Activated CD4-positive, alpha-beta T cell treated with anti-CD3 and anti-CD28 coated beads, Interleukin-2, amount 10 ng/mL, durations not matched to agents 24 days and 14 days (primary cell): Measurements from ENCODE around the gene PACSIN1. TPM values are rescaled to one million over a fixed set of nuclear protein-coding genes. Genes with fewer than 3 reads are reported as not detected.
A peak's percentile ranks its signal among the peaks of the same experiment; 100 is the strongest.

Source experiments
- DNase-seq: peaks from one replicate; pipeline ENCODE4 v3.0.0; 2022
- H3K27ac Mint-ChIP-seq: one replicate; pipeline ENCODE4 v1.8.0; 2022; ENCODE audit warnings: mild to moderate bottlenecking, mixed read lengths
- H3K27me3 Mint-ChIP-seq: one replicate; pipeline ENCODE4 v1.8.0; 2022; ENCODE audit warnings: mixed read lengths
- H3K36me3 Mint-ChIP-seq: one replicate; pipeline ENCODE4 v1.8.0; 2022; ENCODE audit warnings: low read depth, mild to moderate bottlenecking, mixed read lengths
- H3K4me1 Mint-ChIP-seq: one replicate; pipeline ENCODE4 v1.8.0; 2021; ENCODE audit warnings: mixed read lengths
- H3K4me3 Mint-ChIP-seq: one replicate; pipeline ENCODE4 v1.8.0; 2022; ENCODE audit warnings: mild to moderate bottlenecking, moderate library complexity, mixed read lengths
- H3K9me3 Mint-ChIP-seq: one replicate; pipeline ENCODE4 v1.8.0; 2021; ENCODE audit warnings: mixed read lengths
- intact Hi-C: fragments of 100-400 bp; cut with micrococcal nuclease; formaldehyde crosslinking; loops from one replicate; pipeline ENCODE4 v1.15.1; 2023
- total RNA-seq: library from RNA; stranded (reverse); gene quantifications from 2 replicates; pipeline ENCODE4 v1.2.3, GENCODE V29; 2022

The PACSIN1 gene
- total RNA-seq, 1 donor from 2014 or later: not detected

DNA sequence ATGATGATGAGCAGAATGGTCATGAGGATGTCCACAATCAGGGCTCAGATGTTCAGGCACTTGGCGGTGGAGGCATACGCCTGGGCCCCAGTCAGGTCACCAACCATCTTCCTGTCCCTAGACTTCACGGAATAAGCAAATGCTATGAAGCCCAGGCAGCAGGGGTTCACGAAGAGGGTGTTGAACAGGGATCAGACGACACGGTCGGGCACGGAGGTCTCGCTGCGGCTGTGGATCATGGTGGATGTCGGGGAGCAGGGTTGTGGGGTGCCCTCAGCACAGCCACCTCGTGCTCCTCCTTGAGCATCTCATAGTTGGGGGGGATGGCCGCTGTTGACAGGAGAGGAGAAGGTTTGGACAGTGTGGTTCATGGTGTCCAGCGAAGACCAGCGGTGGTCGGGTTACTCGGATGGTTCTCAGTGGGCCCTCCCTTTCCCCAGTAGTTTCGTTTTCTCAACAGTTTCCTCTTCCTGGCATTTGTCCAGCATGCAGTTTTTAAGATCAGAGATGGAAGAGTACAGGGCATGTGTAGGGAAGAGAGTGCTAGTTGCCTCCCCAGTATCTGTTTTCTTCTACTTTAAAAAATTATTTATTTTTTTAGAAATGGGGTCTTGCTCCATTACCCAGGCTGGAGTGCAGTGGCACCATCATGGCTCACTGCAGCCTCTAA, 110.5 kb downstream of the PACSIN1 start:
- no peak for DNase-seq
- Mint-ChIP-seq H3K27me3 (no peaks in the 10 kb centered on the region), H3K36me3 (no peaks in the 10 kb centered on the region), H3K27ac (no peak overlapping the region), H3K4me3 (no peak overlapping the region), H3K9me3 (no peaks in the 10 kb centered on the region), H3K4me1 (peaks cover 5% of the 10 kb centered on the region)
- intact Hi-C loops: no loop called here

DNA sequence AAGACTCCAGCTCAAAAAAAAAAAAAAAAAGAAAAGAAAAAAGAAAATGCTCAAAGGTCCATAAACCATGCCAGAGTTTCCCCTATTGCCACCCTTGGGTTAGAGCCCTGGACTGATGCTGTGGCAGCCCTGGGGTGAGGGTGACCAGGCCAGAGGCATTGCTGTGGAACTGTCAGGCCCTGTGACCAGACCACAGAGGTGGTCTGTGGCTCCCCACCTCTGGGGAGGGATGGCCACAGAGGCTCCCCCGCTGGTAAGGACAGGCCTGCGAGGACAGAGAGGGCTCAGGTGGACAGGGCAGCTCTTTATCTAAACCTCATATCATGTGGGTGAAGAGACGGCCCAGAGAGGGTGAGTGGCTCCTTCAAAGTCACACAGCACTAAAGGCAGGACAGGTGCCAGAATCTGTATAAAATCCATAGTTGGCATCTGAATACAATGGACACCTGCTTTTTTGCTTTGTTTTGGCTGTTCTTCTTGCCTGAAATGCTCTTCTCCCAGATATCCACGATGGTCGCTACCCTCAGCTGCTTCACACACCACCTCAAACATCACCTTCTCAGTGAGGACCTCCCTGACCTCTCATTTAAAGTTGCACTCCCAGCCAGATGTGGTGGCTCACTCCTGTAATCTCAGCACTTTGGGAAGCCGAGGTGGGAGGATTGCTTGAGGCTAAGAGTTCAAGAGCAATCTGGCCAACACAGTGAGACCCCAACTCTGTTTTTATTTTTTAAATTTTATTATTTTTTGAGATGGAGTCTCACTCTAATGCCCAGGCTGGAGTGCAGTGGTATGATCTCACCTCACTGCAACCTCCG, 112.8 kb downstream of the PACSIN1 start:
- Mint-ChIP-seq H3K27ac (no peak overlapping the region), H3K4me1 (peaks cover 5% of the 10 kb centered on the region), H3K4me3 (no peak overlapping the region), H3K27me3 (no peaks in the 10 kb centered on the region), H3K36me3 (no peaks in the 10 kb centered on the region), H3K9me3 (no peaks in the 10 kb centered on the region)
- DNase-seq: no peak
- intact Hi-C loops: no loop called here

- peaks cover 13% of the 10 kb centered on the region for H3K4me1 Mint-ChIP-seq
- H3K27me3 Mint-ChIP-seq: no peaks in the 10 kb centered on the region
These were observed 115.1 kb downstream of the PACSIN1 start for GRCh38 chr6:34580707-34581560.

DNA sequence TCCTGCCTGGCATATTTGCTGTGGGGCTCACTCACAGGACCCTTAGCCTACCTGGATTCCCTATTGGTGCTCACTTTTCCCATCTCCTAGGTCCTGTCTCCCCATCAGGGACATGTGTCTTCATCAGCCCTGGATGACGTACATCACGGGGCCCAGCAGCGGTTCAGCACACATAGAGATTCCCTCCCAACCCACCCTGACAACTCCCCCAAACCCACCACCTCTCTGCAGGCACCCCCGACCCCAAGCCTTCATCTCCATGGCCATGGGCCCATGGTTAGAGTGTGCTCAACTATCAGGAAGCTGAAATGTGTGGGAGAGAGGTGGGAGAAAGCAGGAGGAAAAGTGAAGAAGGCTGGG, 115.7 kb downstream of the PACSIN1 start:
- H3K4me3 Mint-ChIP-seq: no peak overlapping the region
- no peaks in the 10 kb centered on the region for H3K27me3 Mint-ChIP-seq
- H3K4me1 Mint-ChIP-seq: peaks cover 9% of the 10 kb centered on the region
- H3K9me3 Mint-ChIP-seq: no peaks in the 10 kb centered on the region
- no peak for DNase-seq
- no peaks in the 10 kb centered on the region for H3K36me3 Mint-ChIP-seq
- intact Hi-C loops: no loop called here
- no peak overlapping the region for H3K27ac Mint-ChIP-seq

More at GRCh38 chr6:34580707-34581560, 115.1 kb downstream of the PACSIN1 start:
- no peaks in the 10 kb centered on the region for H3K36me3 Mint-ChIP-seq
- H3K9me3 Mint-ChIP-seq: no peaks in the 10 kb centered on the region
- intact Hi-C loops: no loop called here
- H3K4me3 Mint-ChIP-seq: no peak overlapping the region
- H3K27ac Mint-ChIP-seq: no peak overlapping the region
- no peak for DNase-seq

- DNase-seq: peak; percentile 66
- no peak overlapping the region for H3K4me3 Mint-ChIP-seq
These were observed 117.6 kb downstream of the PACSIN1 start for GRCh38 chr6:34583461-34583860.

DNA sequence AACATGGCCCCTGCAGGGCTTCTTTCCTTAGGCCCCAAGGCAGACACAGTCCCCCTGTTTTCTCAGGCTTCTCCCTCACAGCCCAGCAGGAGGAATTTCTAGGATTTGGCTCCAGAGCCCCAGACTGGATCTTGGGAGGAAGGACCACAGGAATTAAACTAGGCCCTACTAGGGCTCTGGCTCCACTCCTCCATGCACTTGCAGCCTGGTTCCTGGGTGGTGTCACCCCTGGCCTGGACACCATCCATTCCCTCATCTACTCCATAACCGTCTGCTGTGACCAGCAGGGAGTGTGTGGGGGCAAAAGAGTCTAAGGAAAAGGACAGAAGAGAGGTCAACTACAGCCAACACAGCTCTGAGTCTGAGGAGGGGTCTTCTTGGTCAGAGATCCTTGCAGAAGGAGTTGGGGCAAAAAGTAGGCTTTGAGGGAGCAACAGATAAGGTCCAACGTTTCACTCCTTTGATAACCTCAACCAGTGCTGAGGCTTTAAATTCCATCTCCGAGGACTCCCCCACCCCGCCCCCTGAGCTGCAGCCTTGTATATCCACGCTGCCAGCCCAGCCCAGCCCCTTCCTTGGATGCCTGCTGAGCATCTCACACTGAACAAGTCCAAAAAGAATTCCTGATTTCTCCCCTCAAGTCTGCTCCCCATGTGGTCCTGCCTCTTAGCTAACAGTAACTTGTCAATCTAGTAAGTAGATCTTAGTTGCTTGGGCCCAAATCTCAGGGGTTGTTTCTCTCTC, 118.2 kb downstream of the PACSIN1 start:
- intact Hi-C loops: no loop called here
- H3K4me3 Mint-ChIP-seq: no peak overlapping the region
- H3K4me1 Mint-ChIP-seq: peaks cover 9% of the 10 kb centered on the region
- DNase-seq: no peak
- no peaks in the 10 kb centered on the region for H3K9me3 Mint-ChIP-seq
- H3K27me3 Mint-ChIP-seq: no peaks in the 10 kb centered on the region
- no peak overlapping the region for H3K27ac Mint-ChIP-seq
- no peaks in the 10 kb centered on the region for H3K36me3 Mint-ChIP-seq

More at GRCh38 chr6:34583461-34583860, 117.6 kb downstream of the PACSIN1 start:
- Mint-ChIP-seq H3K27me3 (no peaks in the 10 kb centered on the region), H3K36me3 (no peaks in the 10 kb centered on the region), H3K9me3 (no peaks in the 10 kb centered on the region), H3K4me1 (peaks cover 9% of the 10 kb centered on the region), H3K27ac (no peak overlapping the region)
- intact Hi-C loops: no loop called here

GRCh38 chr6:34584694-34585093, 118.8 kb downstream of the PACSIN1 start:
- no peak for DNase-seq
- intact Hi-C loops: no loop called here
- no peak overlapping the region for H3K27ac Mint-ChIP-seq
- H3K36me3 Mint-ChIP-seq: peaks cover 4% of the 10 kb centered on the region
- H3K4me3 Mint-ChIP-seq: no peak overlapping the region
- no peaks in the 10 kb centered on the region for H3K9me3 Mint-ChIP-seq
- H3K4me1 Mint-ChIP-seq: peaks cover 9% of the 10 kb centered on the region
- H3K27me3 Mint-ChIP-seq: no peaks in the 10 kb centered on the region

Other genes with a start within 250 kb of the PACSIN1 start
- 509 and 520 TPM in 2 replicates for gene HMGA1, start 229.2 kb upstream of the PACSIN1 start, total RNA-seq
- gene SMIM29, start 217.1 kb upstream of the PACSIN1 start, total RNA-seq: 12.6 and 13.5 TPM in 2 replicates
- gene NUDT3, start 73.4 kb upstream of the PACSIN1 start, total RNA-seq: 21.2 and 21.8 TPM in 2 replicates
- gene RPS10, start 40.0 kb upstream of the PACSIN1 start, total RNA-seq: 1,681 and 1,689 TPM in 2 replicates
- not detected in 2 replicates for gene SPDEF, start 90.3 kb downstream of the PACSIN1 start, total RNA-seq
- gene ILRUN, start 230.7 kb downstream of the PACSIN1 start, total RNA-seq: 65.4 and 67.2 TPM in 2 replicates